ENCODE measurements around the gene BMPR1A.

BMPR1A gene

GRCh38 chr10:86968271-86968993 is 212.0 kb downstream of the BMPR1A start, which contains the start of gene ADIRF:
ADIRF (plus strand) TSS chr10:86968482; CDS start chr10:86968545, 63 bp downstream.
- no peak for DNase-seq (ENCODE audit: low spot score)
- Histone ChIP-seq H3K4me3 (ENCODE audit: severe bottlenecking) (peak within 1 kb of the TSS; percentile 53), H3K36me3 (ENCODE audit: low read depth) (no peaks in the 10 kb centered on the region; the same call in 1 of the 2 replicates), H3K27ac (ENCODE audit: poor library complexity, severe bottlenecking) (peak within 1 kb of the TSS; percentile 92), H3K4me1 (ENCODE audit: insufficient read depth, poor library complexity, severe bottlenecking) (peaks cover 21% of the 10 kb centered on the region), H3K27me3 (ENCODE audit: insufficient read depth, poor library complexity, severe bottlenecking) (no peaks in the 10 kb centered on the region), H3K9me3 (ENCODE audit: severe bottlenecking) (no peaks in the 10 kb centered on the region)
- peak; percentile 9 for TF ChIP-seq CTCF (IDR thresholded peaks at IDR 0.05; ENCODE audit: poor library complexity, severe bottlenecking)
- ATAC-seq (ENCODE audit: low read depth): peak; percentile 28

- peaks cover 21% of the 10 kb centered on the region for H3K4me1 ChIP-seq (ENCODE audit: insufficient read depth, poor library complexity, severe bottlenecking)
- DNase-seq (ENCODE audit: low spot score): no peak
- no peaks in the 10 kb centered on the region for H3K9me3 ChIP-seq (ENCODE audit: severe bottlenecking)
- no peak for ATAC-seq (ENCODE audit: low read depth)
- H3K36me3 ChIP-seq (ENCODE audit: low read depth): no peaks in the 10 kb centered on the region; the same call in 1 of the 2 replicates
- TF ChIP-seq CTCF (IDR thresholded peaks at IDR 0.05; ENCODE audit: poor library complexity, severe bottlenecking): no peak
- peak overlapping the region; percentile 53 for H3K4me3 ChIP-seq (ENCODE audit: severe bottlenecking)
- H3K27ac ChIP-seq (ENCODE audit: poor library complexity, severe bottlenecking): peak overlapping the region; percentile 92
- no peaks in the 10 kb centered on the region for H3K27me3 ChIP-seq (ENCODE audit: insufficient read depth, poor library complexity, severe bottlenecking)
Observed at GRCh38 chr10:86968994-86969355, 212.6 kb downstream of the BMPR1A start.

GRCh38 chr10:86969421-86970041 is 213.1 kb downstream of the BMPR1A start:
- peaks cover 27% of the 10 kb centered on the region for H3K4me1 ChIP-seq (ENCODE audit: insufficient read depth, poor library complexity, severe bottlenecking)
- H3K27ac ChIP-seq (ENCODE audit: poor library complexity, severe bottlenecking): peak overlapping the region; percentile 92
- no peaks in the 10 kb centered on the region for H3K27me3 ChIP-seq (ENCODE audit: insufficient read depth, poor library complexity, severe bottlenecking)

GRCh38 chr10:86970162-86970981 is 214.0 kb downstream of the BMPR1A start:
- ATAC-seq (ENCODE audit: low read depth) (peak; percentile 7; the same call in 2 of the 3 replicates), DNase-seq (ENCODE audit: low spot score) (peak; percentile 75)
- no peaks in the 10 kb centered on the region for H3K27me3 ChIP-seq (ENCODE audit: insufficient read depth, poor library complexity, severe bottlenecking)
- H3K27ac ChIP-seq (ENCODE audit: poor library complexity, severe bottlenecking): peak overlapping the region; percentile 92
- H3K9me3 ChIP-seq (ENCODE audit: severe bottlenecking): no peaks in the 10 kb centered on the region
- H3K4me1 ChIP-seq (ENCODE audit: insufficient read depth, poor library complexity, severe bottlenecking): peaks cover 31% of the 10 kb centered on the region
- peak overlapping the region; percentile 53 for H3K4me3 ChIP-seq (ENCODE audit: severe bottlenecking)
- TF ChIP-seq CTCF (IDR thresholded peaks at IDR 0.05; ENCODE audit: poor library complexity, severe bottlenecking): no peak
- H3K36me3 ChIP-seq (ENCODE audit: low read depth): no peaks in the 10 kb centered on the region; the same call in 1 of the 2 replicates

More at GRCh38 chr10:86969421-86970041, 213.1 kb downstream of the BMPR1A start:
- Histone ChIP-seq H3K4me3 (ENCODE audit: severe bottlenecking) (peak overlapping the region; percentile 53), H3K9me3 (ENCODE audit: severe bottlenecking) (no peaks in the 10 kb centered on the region), H3K36me3 (ENCODE audit: low read depth) (no peaks in the 10 kb centered on the region; the same call in 1 of the 2 replicates)
- ATAC-seq (ENCODE audit: low read depth): peak; percentile 46
- no peak for TF ChIP-seq CTCF (IDR thresholded peaks at IDR 0.05; ENCODE audit: poor library complexity, severe bottlenecking)
- DNase-seq (ENCODE audit: low spot score): no peak

All from RWPE2 (cell line).